ENCODE measurements around the gene FBN2.

DNA sequence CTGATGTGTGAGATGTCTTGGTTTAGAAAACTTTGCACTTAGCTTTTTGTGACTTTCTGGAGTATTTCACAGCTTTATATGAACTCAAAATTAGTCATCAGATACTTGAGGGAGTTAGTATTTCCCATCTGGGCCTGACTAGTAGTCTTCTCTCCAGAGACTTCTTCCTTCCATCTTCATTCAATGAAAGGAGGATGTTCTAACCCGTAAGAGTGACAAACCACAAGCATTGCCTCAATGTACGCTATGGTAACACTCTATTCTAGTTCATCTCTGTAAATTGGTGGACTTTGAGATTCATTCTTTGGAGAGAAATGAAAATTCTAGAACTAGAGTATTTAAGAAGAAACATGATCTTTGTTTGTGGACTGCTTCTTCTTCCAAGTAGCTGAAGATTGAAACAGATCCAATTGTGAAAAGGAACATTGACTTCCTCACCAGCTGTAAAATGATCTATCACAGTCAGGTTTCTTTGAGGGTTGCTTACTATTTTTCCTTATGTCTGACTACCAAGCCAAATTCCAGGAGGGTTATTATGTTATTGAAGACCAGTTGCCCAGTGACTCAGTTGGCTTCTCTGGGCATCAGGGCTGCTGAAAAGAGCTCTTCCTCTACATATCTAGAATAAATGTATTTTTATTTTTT, 296.9 kb downstream of the FBN2 start:
- TF ChIP-seq POLR2A (IDR thresholded peaks at IDR 0.05; ENCODE audit: low read length) (no peak), GATA1 (IDR thresholded peaks at IDR 0.05; ENCODE audit: low read depth, low read length) (no peak)
